CD4-positive, alpha-beta T cell (primary cell): Measurements from ENCODE around the gene PIK3C2A. TPM values are rescaled to one million over a fixed set of nuclear protein-coding genes. Genes with fewer than 3 reads are reported as not detected.
"Not testable (repeated sequence)": the region's sequence is repeated elsewhere in the genome, so short reads cannot be mapped to it uniquely, and the experiment has no call there.

Experiments used
- ATAC-seq: fragments of 200-7000 bp; cut with Tn5 transposase; one replicate; pipeline ENCODE4 v1.10.0; 2022; ENCODE audit warnings: mild to moderate bottlenecking; ENCODE audit not compliant: poor library complexity
- CTCF ChIA-PET: fragments of 350-600 bp; sonication (Branson Sonifier 250); formaldehyde crosslinking; loops from one replicate; lab custom pipeline; 2021; ENCODE audit warnings: antibody characterized with exemption, inconsistent platforms; lab: Charles Lee
- POLR2A ChIA-PET: fragments of 350-600 bp; sonication (Branson Sonifier 250); formaldehyde crosslinking; loops from one replicate; lab custom pipeline; 2021; ENCODE audit warnings: antibody characterized with exemption, inconsistent platforms; lab: Charles Lee
- DNase-seq, 14 experiments: peaks; one replicate each; pipeline ENCODE4 v3.0.0-alpha.2; 2013 to 2020; ENCODE audit warnings: mixed read lengths in 2 of 14
- H3K27ac ChIP-seq, 2 donors: one replicate each; pipeline versions ENCODE4 v1.5.1 to v1.7.0; 2013; ENCODE audit warnings: low read length in 2 of 2, low read depth in 1 of 2, mild to moderate bottlenecking in 1 of 2
- H3K27me3 ChIP-seq, 2 experiments: 1 replicate in 1 of 2; 2 replicates in 1 of 2; pipeline versions ENCODE4 v1.6.1 to v1.7.0; 2013; ENCODE audit warnings: low read length in 2 of 2, control low read depth in 1 of 2, mild to moderate bottlenecking in 1 of 2, moderate library complexity in 1 of 2; ENCODE audit not compliant: insufficient read depth in 2 of 2, control insufficient read depth in 1 of 2
- H3K36me3 ChIP-seq: one replicate; pipeline ENCODE4 v1.6.1; 2013; ENCODE audit warnings: low read length, control low read depth; ENCODE audit not compliant: insufficient read depth
- H3K4me1 ChIP-seq: one replicate; pipeline ENCODE4 v1.6.1; 2013; ENCODE audit warnings: low read length, control low read depth; ENCODE audit not compliant: insufficient read depth
- H3K4me3 ChIP-seq: one replicate; pipeline ENCODE4 v1.5.1; 2013; ENCODE audit warnings: mild to moderate bottlenecking, low read length, moderate library complexity
- H3K9me3 ChIP-seq, 2 experiments: 1 replicate in 1 of 2; 2 replicates in 1 of 2; pipeline versions ENCODE4 v1.6.1 to v1.7.0; 2013; ENCODE audit warnings: low read length in 2 of 2, mild to moderate bottlenecking in 2 of 2, control low read depth in 1 of 2, moderate library complexity in 1 of 2; ENCODE audit not compliant: control insufficient read depth in 1 of 2, insufficient read depth in 1 of 2
- H3K27ac Mint-ChIP-seq: one replicate; pipeline ENCODE4 v1.8.0; 2020; ENCODE audit warnings: mixed read lengths
- H3K27me3 Mint-ChIP-seq: one replicate; pipeline ENCODE4 v1.8.0; 2021; ENCODE audit warnings: mixed read lengths
- H3K36me3 Mint-ChIP-seq: one replicate; pipeline ENCODE4 v1.8.0; 2021; ENCODE audit warnings: low read depth, mixed read lengths
- H3K4me1 Mint-ChIP-seq: one replicate; pipeline ENCODE4 v1.8.0; 2021; ENCODE audit warnings: low read depth, mixed read lengths
- H3K4me3 Mint-ChIP-seq: one replicate; pipeline ENCODE4 v1.8.0; 2020; ENCODE audit warnings: mild to moderate bottlenecking, mixed read lengths
- H3K9me3 Mint-ChIP-seq: one replicate; pipeline ENCODE4 v1.8.0; 2020; ENCODE audit warnings: mixed read lengths
- CTCF ChIP-seq: fragments of 200-600 bp; IDR thresholded peaks from one replicate; pipeline ENCODE4 v1.8.0; 2022; ENCODE audit warnings: antibody characterized with exemption, mild to moderate bottlenecking
- intact Hi-C, 2 experiments: fragments of 100-400 bp; cut with DNase I in 1 of 2; cut with micrococcal nuclease in 1 of 2; formaldehyde crosslinking; loops; one replicate each; pipeline versions ENCODE4 v1.15.1 to v1.9.0; 2023 to 2025; cut with DNase I, micrococcal nuclease
- total RNA-seq, 174 experiments: library from RNA in 2 of 174; stranded (reverse) in 2 of 174; gene quantifications; one replicate each; pipeline ENCODE4 v1.2.3 and lab custom pipeline; 2021 to 2026

PIK3C2A gene
- total RNA-seq, 2 experiments from 2014 or later, result 39.2 to 43.0 TPM

DNA sequence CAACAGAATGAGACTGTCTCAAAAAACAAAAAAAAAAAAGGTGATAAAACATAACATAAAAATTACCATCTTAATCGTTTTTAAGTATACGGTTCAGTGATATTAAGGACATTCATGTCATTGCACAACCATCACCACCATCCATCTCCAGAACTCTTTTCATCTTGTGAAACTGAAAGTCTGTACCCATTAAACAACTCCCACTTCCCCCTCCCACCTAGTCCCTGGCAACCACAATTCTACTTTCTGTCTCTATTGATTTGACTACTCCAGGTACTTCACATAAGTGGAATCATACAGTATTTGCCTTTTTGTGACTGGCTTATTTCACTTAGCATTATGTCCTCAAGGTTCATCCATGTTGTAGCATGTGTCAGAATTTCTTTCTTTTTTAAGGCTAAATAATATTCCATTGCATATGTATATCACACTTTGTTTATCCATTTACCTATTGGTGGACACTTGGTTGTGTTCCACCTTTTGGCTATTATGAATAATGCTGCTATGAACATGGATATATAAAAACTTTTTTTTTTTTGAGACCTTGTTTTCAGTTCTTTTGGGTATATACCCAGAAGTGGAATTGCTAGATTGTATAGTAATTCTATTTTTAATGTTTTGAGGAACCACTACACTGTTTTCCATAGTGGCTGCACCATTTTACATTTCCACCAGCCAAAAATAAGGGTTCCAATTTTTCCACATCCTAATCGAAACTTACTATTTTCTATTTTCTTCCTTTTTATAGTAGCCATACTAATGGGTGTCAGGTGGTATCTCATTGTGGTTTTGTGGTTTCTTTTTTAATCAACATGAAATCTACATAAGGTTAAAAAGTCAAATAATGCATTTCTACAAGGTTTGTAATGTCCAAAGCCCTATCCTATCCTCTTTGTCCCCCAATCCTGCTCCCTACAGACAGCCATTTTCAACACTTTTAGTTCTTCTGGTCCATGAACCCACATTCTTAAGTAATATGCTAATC lies 23.4 kb upstream of the PIK3C2A start:
- intact Hi-C loops, result loop anchor here (1.0 to 10.0 kb wide), 6 partner anchors 54 to 751 kb away; partner anchors contain the start of gene NCR3LG1 (in 2 of the 2)
- Mint-ChIP-seq H3K36me3 (no peaks in the 10 kb centered on the region), H3K27me3 (no peaks in the 10 kb centered on the region), H3K9me3 (no peaks in the 10 kb centered on the region), H3K4me3 (no peak overlapping the region), H3K27ac (no peak overlapping the region), H3K4me1 (peaks cover 16% of the 10 kb centered on the region)
- TF ChIP-seq CTCF, result no peak
- no peaks in the 10 kb centered on the region for H3K36me3 ChIP-seq
- H3K4me1 ChIP-seq, result peaks cover 9% of the 10 kb centered on the region
- no peak overlapping the region for H3K4me3 ChIP-seq
- ChIA-PET POLR2A (interaction anchor here (1.1 to 1.4 kb wide), 4 partner anchors 45 to 123 kb away, joined by 3 to 7 read pairs (median 6); partner anchors contain the start of gene NUCB2), CTCF (interaction anchor here (0.9 to 2.2 kb wide), 7 partner anchors 11 to 273 kb away, joined by 3 to 18 read pairs (median 3); no protein-coding TSS in a partner anchor)
- H3K27ac ChIP-seq, result no peak overlapping the region
- H3K27me3 ChIP-seq, result no peaks in the 10 kb centered on the region
- ATAC-seq, result peak; percentile 68
- DNase-seq, result peak in 3 of 14 experiments; percentile 50 to 57 (median 54)
- H3K9me3 ChIP-seq, result no peaks in the 10 kb centered on the region

DNA sequence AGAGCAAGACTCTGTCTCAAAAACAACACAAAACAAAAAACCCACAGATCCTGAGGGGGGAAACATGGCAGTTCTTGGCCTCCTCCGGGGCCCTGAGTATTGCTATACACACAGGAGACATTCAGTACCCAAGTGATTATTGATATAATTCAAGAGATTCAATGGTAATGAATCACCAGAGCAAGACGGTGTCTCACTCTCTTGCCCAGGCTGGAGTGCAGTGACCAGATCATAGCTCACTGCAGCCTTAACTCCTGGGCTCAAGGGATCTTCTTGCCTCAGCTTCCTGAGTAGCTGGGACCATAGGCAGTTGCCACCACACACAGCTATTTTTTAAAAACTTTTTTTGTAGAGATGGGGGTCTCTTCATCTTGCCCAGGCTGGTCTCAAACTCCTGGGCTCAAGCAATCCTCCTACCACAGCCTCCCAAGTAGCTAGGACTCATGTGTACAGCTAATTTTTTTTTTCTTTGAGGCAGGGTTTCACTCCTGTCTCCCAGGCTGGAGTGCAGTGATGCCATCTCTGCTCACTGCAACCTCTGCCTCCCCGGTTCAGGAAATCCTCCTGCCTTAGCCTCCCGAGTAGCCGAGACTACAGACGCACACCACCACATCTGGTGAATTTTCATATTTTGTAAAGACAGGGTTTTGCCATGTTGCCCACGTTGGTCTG lies 21.8 kb upstream of the PIK3C2A start:
- Mint-ChIP-seq H3K36me3 (no peaks in the 10 kb centered on the region), H3K27ac (no peak overlapping the region), H3K9me3 (no peaks in the 10 kb centered on the region), H3K27me3 (no peaks in the 10 kb centered on the region), H3K4me3 (no peak overlapping the region), H3K4me1 (peaks cover 16% of the 10 kb centered on the region)
- intact Hi-C loops, result loop anchor here (1.0 to 10.0 kb wide), 6 partner anchors 55 to 753 kb away; partner anchors contain the start of gene NCR3LG1 (in 2 of the 2)
- Histone ChIP-seq H3K9me3 (no peaks in the 10 kb centered on the region), H3K4me3 (no peak overlapping the region), H3K4me1 (peaks cover 9% of the 10 kb centered on the region), H3K27me3 (no peaks in the 10 kb centered on the region), H3K27ac (no peak overlapping the region), H3K36me3 (no peaks in the 10 kb centered on the region)
- POLR2A ChIA-PET, result interaction anchor here (0.6 to 1.4 kb wide), 10 partner anchors 20 to 277 kb away, joined by 3 to 7 read pairs (median 3); partner anchors contain the start of genes NUCB2 and RPS13
- DNase-seq, result no peak
- no peak for TF ChIP-seq CTCF
- CTCF ChIA-PET, result interaction anchor here (0.7 to 2.2 kb wide), 11 partner anchors 19 to 291 kb away, joined by 3 to 18 read pairs (median 4); no protein-coding TSS in a partner anchor
- ATAC-seq, result no peak

- H3K4me1 ChIP-seq, intact Hi-C loops, H3K36me3 Mint-ChIP-seq, H3K4me3 ChIP-seq, H3K36me3 ChIP-seq, H3K27me3 ChIP-seq, H3K9me3 ChIP-seq, ATAC-seq, H3K4me3 Mint-ChIP-seq, POLR2A ChIA-PET, H3K27ac Mint-ChIP-seq, H3K27me3 Mint-ChIP-seq, H3K27ac ChIP-seq, H3K9me3 Mint-ChIP-seq, DNase-seq: not testable (repeated sequence)
- CTCF ChIA-PET, result interaction anchor here (2.2 kb wide), 1 partner anchor 276 kb away, joined by 18 read pairs; no protein-coding TSS in a partner anchor
- peaks cover 16% of the 10 kb centered on the region for H3K4me1 Mint-ChIP-seq
These were observed 20.6 kb upstream of the PIK3C2A start for GRCh38 chr11:17228186-17228925.
